ENCODE measurements around the gene LY9.
"Not testable (repeated sequence)": the region's sequence is repeated elsewhere in the genome, so short reads cannot be mapped to it uniquely, and the experiment has no call there.

LY9 gene

DNA sequence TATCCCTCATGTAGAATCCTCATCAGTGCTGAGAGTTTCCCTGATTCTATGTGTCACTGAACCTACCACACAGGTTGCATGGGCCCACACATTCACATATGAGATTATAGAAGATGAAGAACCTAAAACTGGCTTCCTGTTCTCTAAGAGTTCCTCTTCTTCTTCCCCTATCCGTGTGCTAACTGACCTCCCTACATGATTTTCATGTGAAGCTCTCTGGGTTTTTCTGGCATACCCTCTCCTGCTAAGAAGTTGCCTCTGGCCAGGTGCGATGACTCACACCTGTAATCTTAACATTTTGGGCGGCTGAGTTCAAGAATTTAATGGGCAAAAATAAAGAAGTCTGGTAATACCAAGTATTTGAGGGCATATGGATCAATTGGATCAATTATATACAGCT lies 72.2 kb downstream of the LY9 start:
- DNase-seq = no peak

DNA sequence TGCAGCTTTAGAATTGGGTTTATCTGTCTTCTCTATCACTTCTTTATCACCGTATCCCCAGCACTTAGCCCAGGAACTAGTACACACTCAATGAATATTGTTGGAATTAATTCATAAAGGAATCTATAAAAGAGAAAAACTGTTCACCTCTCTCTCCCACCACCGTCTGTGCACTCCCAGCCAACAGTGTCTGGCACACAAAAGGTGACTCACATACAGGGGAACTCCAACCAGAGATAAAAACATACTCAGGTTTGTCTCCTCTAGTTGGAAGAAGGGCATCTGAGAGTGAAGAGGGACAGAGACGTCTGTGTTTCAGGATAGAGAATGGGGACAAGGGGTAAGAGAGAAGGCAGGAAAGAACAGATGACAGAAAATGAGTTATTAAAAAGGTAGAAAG lies 79.0 kb downstream of the LY9 start:
- DNase-seq = no peak

DNA sequence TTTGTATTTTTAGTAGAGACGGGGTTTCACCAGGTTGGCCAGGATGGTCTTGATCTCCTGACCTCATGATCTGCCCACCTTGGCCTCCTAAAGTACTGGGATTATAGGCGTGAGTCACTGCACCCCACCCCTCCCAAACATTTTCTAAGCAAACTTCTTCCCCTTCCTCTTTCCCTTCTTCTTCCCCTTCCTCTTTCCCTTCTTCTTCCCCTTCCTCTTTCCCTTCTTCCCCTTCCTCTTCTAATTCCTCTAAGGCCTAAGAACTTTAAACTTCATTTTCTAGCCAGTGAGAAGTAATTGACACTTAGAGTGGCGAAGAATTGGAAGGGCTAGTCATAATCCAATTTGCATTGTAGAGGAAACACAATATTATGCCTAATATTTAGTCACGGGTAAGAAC lies 79.6 kb downstream of the LY9 start:
- DNase-seq = not testable (repeated sequence)

DNA sequence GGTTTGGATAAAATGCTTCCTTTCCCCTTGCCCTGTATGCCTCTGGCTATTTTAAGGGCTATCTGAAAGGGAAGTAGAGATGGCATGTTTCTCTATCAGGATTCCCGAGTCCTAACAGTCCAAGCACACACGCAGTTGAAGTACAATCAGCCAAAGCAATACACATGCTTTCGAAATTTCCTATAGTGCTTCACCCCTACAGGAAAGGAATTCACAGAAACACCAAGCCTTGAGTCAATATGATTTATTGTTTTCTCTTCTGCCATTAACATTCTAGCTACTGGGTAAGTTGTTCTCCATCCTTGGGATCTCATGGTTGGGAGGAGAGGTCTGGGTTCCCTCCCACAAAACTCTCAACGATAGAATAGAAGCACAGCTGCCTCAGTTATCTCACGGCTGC lies 80.3 kb downstream of the LY9 start:
- no peak for DNase-seq

DNA sequence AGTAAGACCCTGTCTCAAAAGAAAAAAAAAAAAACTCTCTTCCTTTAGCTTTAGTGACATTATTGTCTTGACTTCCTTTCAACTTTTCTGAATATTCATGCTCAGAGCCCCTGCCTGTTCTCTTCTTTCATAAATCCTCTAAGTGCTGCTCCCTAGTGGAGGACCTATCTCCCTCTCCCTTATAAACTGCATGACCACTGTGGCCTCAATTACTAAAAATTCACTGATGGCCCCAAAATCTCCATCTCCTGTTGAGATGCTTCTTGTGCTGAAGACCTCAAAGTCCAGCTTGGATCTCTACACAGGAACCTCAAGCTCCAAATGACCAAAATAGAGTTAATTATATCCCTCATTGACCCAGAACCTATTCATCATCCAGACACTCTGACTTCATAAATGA lies 81.2 kb downstream of the LY9 start:
- no peak for DNase-seq

Data from NCI-H1694 (cell line).